Sigmoid colon (tissue), 7 donors: ENCODE data around the gene RAPGEF2. TPM values are rescaled to one million over a fixed set of nuclear protein-coding genes. Genes with fewer than 3 reads are reported as not detected.

Experiments used
- DNase-seq: peaks from one replicate; pipeline ENCODE4 v3.0.0-alpha.2; 2019
- H3K27ac ChIP-seq, 4 donors: fragments of 200-600 bp; sonication (generic); one replicate each; pipeline ENCODE4 v1.5.1; 2016 to 2019; ENCODE audit warnings: mild to moderate bottlenecking in 1 of 4
- H3K27me3 ChIP-seq, 3 donors: fragments of 200-600 bp; sonication (generic); one replicate each; pipeline ENCODE4 v1.5.1; 2019; ENCODE audit warnings: mild to moderate bottlenecking in 1 of 3
- H3K36me3 ChIP-seq, 4 donors: fragments of 200-600 bp; sonication (generic); one replicate each; pipeline ENCODE4 v1.5.1; 2016 to 2019
- H3K4me1 ChIP-seq, 4 donors: fragments of 200-600 bp; sonication (generic); one replicate each; pipeline ENCODE4 v1.5.1; 2017 to 2019
- H3K4me3 ChIP-seq, 4 donors: fragments of 200-600 bp; sonication (generic); one replicate each; pipeline ENCODE4 v1.5.1; 2017 to 2019; ENCODE audit warnings: mild to moderate bottlenecking in 2 of 4, moderate library complexity in 1 of 4
- H3K9me3 ChIP-seq, 4 donors: fragments of 200-600 bp in 3 of 4; sonication (generic) in 3 of 4; one replicate each; pipeline versions ENCODE4 v1.5.1 to v1.6.1; 2013 to 2019
- EP300 ChIP-seq, 4 donors: sonication (generic); formaldehyde crosslinking; IDR thresholded peaks; one replicate each; pipeline ENCODE4 v1.6.1; 2017; ENCODE audit warnings: antibody characterized with exemption in 4 of 4
- POLR2A ChIP-seq, 2 donors: fragments of 450-650 bp; IDR thresholded peaks; one replicate each; pipeline ENCODE4 v1.6.1; 2016; ENCODE audit warnings: antibody characterized with exemption in 2 of 2, mild to moderate bottlenecking in 2 of 2, moderate library complexity in 2 of 2
- POLR2AphosphoS5 ChIP-seq, 4 donors: sonication (generic); formaldehyde crosslinking; IDR thresholded peaks; one replicate each; pipeline ENCODE4 v1.6.1; 2017; ENCODE audit warnings: antibody characterized with exemption in 4 of 4
- WGBS, 2 donors: extraction: QIAGEN DNeasy Blood & Tissue Kit; methylation state at CpG; one replicate each; pipeline ENCODE4 v1.1.7; 2013; 5-methylcytosine and 5-hydroxymethylcytosine counted together
- intact Hi-C: fragments of 100-400 bp; cut with DNase I; formaldehyde crosslinking; loops from one replicate; pipeline ENCODE4 v1.15.1; 2023
- polyA plus RNA-seq, 3 donors: library from polyadenylated mRNA; stranded (reverse); fragments of 200-250 nt; gene quantifications; one replicate each; pipeline ENCODE4 v1.2.3, GENCODE V29; 2013
- total RNA-seq, 4 donors: library from RNA; depleted of rRNA; stranded (reverse); fragments of >200 nt; gene quantifications; one replicate each; pipeline ENCODE4 v1.1.0, GENCODE V29; 2016
- TF ChIP-seq, protein P1 (sequence below), 4 experiments: fragments of 450-650 bp in 3 of 4; fragments of 200-600 bp in 1 of 4; IDR thresholded peaks; one replicate each; pipeline ENCODE4 v1.5.1; 2016 to 2019; ENCODE audit warnings: antibody characterized with exemption in 4 of 4, mild to moderate bottlenecking in 3 of 4, moderate library complexity in 2 of 4
- donor health status: healthy with polysubstance abuse.
- donor health status: Bipolar disorder and iron deficiency.
- donor health status: healthy.

Gene RAPGEF2
- total and polyA plus RNA-seq, 7 donors: 7.8 to 63.1 (median 34.2) TPM

GRCh38 chr4:159185591-159186023 is 82.7 kb downstream of the RAPGEF2 start:
- Histone ChIP-seq H3K27me3 (no peaks in the 10 kb centered on the region), H3K4me1 (peaks cover 0 to 34% (median 23%) of the 10 kb centered on the region in 4 donors), H3K36me3 (no peaks in the 10 kb centered on the region), H3K27ac (no peak overlapping the region), H3K4me3 (no peak overlapping the region), H3K9me3 (no peaks in the 10 kb centered on the region)
- intact Hi-C loops: no loop called here
- 53 to 77% methylated on average over 1 of the region's 1 CpG for WGBS, 2 donors
- DNase-seq: no peak
- TF ChIP-seq, protein P1, sequence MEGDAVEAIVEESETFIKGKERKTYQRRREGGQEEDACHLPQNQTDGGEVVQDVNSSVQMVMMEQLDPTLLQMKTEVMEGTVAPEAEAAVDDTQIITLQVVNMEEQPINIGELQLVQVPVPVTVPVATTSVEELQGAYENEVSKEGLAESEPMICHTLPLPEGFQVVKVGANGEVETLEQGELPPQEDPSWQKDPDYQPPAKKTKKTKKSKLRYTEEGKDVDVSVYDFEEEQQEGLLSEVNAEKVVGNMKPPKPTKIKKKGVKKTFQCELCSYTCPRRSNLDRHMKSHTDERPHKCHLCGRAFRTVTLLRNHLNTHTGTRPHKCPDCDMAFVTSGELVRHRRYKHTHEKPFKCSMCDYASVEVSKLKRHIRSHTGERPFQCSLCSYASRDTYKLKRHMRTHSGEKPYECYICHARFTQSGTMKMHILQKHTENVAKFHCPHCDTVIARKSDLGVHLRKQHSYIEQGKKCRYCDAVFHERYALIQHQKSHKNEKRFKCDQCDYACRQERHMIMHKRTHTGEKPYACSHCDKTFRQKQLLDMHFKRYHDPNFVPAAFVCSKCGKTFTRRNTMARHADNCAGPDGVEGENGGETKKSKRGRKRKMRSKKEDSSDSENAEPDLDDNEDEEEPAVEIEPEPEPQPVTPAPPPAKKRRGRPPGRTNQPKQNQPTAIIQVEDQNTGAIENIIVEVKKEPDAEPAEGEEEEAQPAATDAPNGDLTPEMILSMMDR (IDR thresholded peaks at IDR 0.05): no peak
- TF ChIP-seq POLR2A (IDR thresholded peaks at IDR 0.05): no peak
- no peak for TF ChIP-seq POLR2AphosphoS5 (IDR thresholded peaks at IDR 0.05)
- no peak for TF ChIP-seq EP300 (IDR thresholded peaks at IDR 0.05)

GRCh38 chr4:159188646-159189045 is 85.8 kb downstream of the RAPGEF2 start:
- Histone ChIP-seq H3K4me3 (no peak overlapping the region), H3K27me3 (no peaks in the 10 kb centered on the region), H3K36me3 (no peaks in the 10 kb centered on the region), H3K27ac (no peak overlapping the region), H3K4me1 (peaks cover 0 to 29% (median 19%) of the 10 kb centered on the region in 4 donors), H3K9me3 (no peaks in the 10 kb centered on the region)
- WGBS, 2 donors: 90 to 98% methylated on average over 1 of the region's 1 CpG
- intact Hi-C loops: no loop called here
- TF ChIP-seq POLR2AphosphoS5 (IDR thresholded peaks at IDR 0.05): peak in 1 of 4 donors; percentile 11
- TF ChIP-seq, protein P1 (IDR thresholded peaks at IDR 0.05): no peak
- TF ChIP-seq EP300 (IDR thresholded peaks at IDR 0.05): no peak
- DNase-seq: no peak

DNA sequence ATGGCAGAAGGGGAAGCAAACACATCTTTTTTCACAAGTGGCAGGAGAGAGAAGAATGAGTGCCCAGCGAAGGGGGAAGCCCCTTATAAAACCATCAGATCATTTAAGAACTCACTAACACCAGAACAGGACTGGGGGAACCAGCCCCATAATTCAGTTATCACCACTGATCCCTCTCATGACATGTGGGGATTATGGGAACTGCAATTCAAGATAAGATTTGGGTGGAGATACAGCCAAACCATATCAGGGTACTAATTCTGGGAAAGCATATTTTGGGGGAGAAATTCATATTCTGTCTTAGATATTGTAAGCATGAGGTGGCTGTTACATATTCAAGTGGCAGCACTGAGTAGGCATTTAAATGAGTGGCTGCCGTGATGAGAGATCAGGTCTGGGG is 87.8 kb downstream of the RAPGEF2 start:
- no peak overlapping the region for H3K4me3 ChIP-seq
- H3K36me3 ChIP-seq: peaks cover 0 to 6% (median 0%) of the 10 kb centered on the region in 4 donors
- H3K27me3 ChIP-seq: no peaks in the 10 kb centered on the region
- H3K4me1 ChIP-seq: peaks cover 0 to 21% (median 13%) of the 10 kb centered on the region in 4 donors
- intact Hi-C loops: no loop called here
- no peak for DNase-seq
- no peak overlapping the region for H3K27ac ChIP-seq
- TF ChIP-seq, protein P1 (IDR thresholded peaks at IDR 0.05): no peak
- no peak for TF ChIP-seq POLR2AphosphoS5 (IDR thresholded peaks at IDR 0.05)
- TF ChIP-seq POLR2A (IDR thresholded peaks at IDR 0.05): no peak
- no peak for TF ChIP-seq EP300 (IDR thresholded peaks at IDR 0.05)
- no peaks in the 10 kb centered on the region for H3K9me3 ChIP-seq
- 83 to 96% methylated on average over 2 of the region's 2 CpGs for WGBS, 2 donors

DNA sequence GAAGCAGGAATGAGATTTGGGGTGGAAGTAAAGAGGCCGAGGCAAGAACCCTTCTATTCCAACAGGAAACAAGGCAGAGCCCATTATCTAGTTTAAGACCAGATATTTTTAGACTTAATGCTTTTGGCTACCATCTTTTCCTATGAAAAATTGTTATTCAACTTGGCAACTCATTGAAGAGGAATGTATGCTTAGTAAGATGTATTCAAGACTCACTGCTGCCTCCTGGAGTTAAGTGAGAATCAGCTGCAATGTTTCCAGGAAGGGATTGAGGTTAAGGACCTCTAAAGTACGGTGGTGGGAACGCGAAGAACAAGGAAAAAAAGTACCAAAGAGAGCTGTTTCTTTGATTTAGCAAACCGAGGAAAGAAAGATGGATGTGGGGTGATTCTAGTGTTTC is 89.1 kb downstream of the RAPGEF2 start:
- no peak for TF ChIP-seq POLR2AphosphoS5 (IDR thresholded peaks at IDR 0.05)
- no peak for TF ChIP-seq EP300 (IDR thresholded peaks at IDR 0.05)
- TF ChIP-seq, protein P1 (IDR thresholded peaks at IDR 0.05): no peak
- no peak for TF ChIP-seq POLR2A (IDR thresholded peaks at IDR 0.05)
- intact Hi-C loops: no loop called here
- WGBS, 2 donors: 87 to 88% methylated on average over 5 of the region's 5 CpGs

GRCh38 chr4:159193046-159193620 is 90.3 kb downstream of the RAPGEF2 start:
- Histone ChIP-seq H3K9me3 (no peaks in the 10 kb centered on the region), H3K4me1 (peaks cover 0 to 16% (median 3%) of the 10 kb centered on the region in 4 donors), H3K27ac (no peak overlapping the region), H3K36me3 (peaks cover 0 to 6% (median 0%) of the 10 kb centered on the region in 4 donors), H3K27me3 (no peaks in the 10 kb centered on the region), H3K4me3 (no peak overlapping the region)
- DNase-seq: no peak
- no peak for TF ChIP-seq POLR2AphosphoS5 (IDR thresholded peaks at IDR 0.05)
- TF ChIP-seq, protein P1 (IDR thresholded peaks at IDR 0.05): no peak
- no peak for TF ChIP-seq POLR2A (IDR thresholded peaks at IDR 0.05)
- TF ChIP-seq EP300 (IDR thresholded peaks at IDR 0.05): no peak
- 3 to 32% methylated on average over 1 of the region's 1 CpG for WGBS, 2 donors
- intact Hi-C loops: no loop called here

More for the DNA sequence above, 89.1 kb downstream of the RAPGEF2 start:
- Histone ChIP-seq H3K27ac (no peak overlapping the region), H3K9me3 (no peaks in the 10 kb centered on the region), H3K4me1 (peaks cover 0 to 17% (median 3%) of the 10 kb centered on the region in 4 donors), H3K4me3 (no peak overlapping the region), H3K36me3 (peaks cover 0 to 6% (median 0%) of the 10 kb centered on the region in 4 donors), H3K27me3 (no peaks in the 10 kb centered on the region)
- DNase-seq: no peak
